ENCODE data around the gene LGALS7. TPM values are rescaled to one million over a fixed set of nuclear protein-coding genes. Genes with fewer than 3 reads are reported as not detected.

The LGALS7 gene
- total RNA-seq, 1 donor from 2014 or later, result not detected

- ChIA-PET POLR2A (interaction anchor here (1.5 kb wide), 1 partner anchor 162 kb away, joined by 3 read pairs; the partner anchor contains the start of genes NFKBIB and SIRT2), CTCF (no interaction called here)
- Mint-ChIP-seq H3K36me3 (ENCODE audit: low read depth) (no peaks in the 10 kb centered on the region), H3K9me3 (no peaks in the 10 kb centered on the region), H3K27ac (peak overlapping the region; percentile 50), H3K27me3 (no peaks in the 10 kb centered on the region), H3K4me1 (peaks cover 35% of the 10 kb centered on the region), H3K4me3 (peak overlapping the region; percentile 66)
- no peak for ATAC-seq (ENCODE audit: low read depth)
- intact Hi-C loops (cut with micrococcal nuclease), result loop anchor here (2.0 to 10.0 kb wide), 5 partner anchors 31 to 193 kb away; partner anchors contain the start of genes ACTN4 and ECH1
- TF ChIP-seq CTCF (IDR thresholded peaks at IDR 0.05), result no peak
- DNase-seq, result no peak
These were observed 35.2 kb downstream of the LGALS7 start for GRCh38 chr19:38737921-38738737.

GRCh38 chr19:38737281-38737865, 35.9 kb downstream of the LGALS7 start:
- no peak for TF ChIP-seq CTCF (IDR thresholded peaks at IDR 0.05)
- Mint-ChIP-seq H3K4me1 (peaks cover 38% of the 10 kb centered on the region), H3K4me3 (peak overlapping the region; percentile 66), H3K36me3 (ENCODE audit: low read depth) (peaks cover 1% of the 10 kb centered on the region), H3K27me3 (no peaks in the 10 kb centered on the region), H3K9me3 (no peaks in the 10 kb centered on the region), H3K27ac (peak overlapping the region; percentile 50)
- CTCF ChIA-PET, result no interaction called here
- POLR2A ChIA-PET, result interaction anchor here (0.6 to 4.1 kb wide), 7 partner anchors 33 to 708 kb away, joined by 3 to 17 read pairs (median 3); partner anchors contain the start of genes HNRNPL, NFKBIB, SIRT2 and SUPT5H
- ATAC-seq (ENCODE audit: low read depth) (no peak), DNase-seq (no peak)
- intact Hi-C loops (cut with micrococcal nuclease), result loop anchor here (2.0 to 10.0 kb wide), 5 partner anchors 31 to 193 kb away; partner anchors contain the start of genes ACTN4 and ECH1

GRCh38 chr19:38736413-38737280, 36.7 kb downstream of the LGALS7 start:
- POLR2A ChIA-PET, result interaction anchor here (0.6 to 4.1 kb wide), 7 partner anchors 33 to 709 kb away, joined by 3 to 17 read pairs (median 3); partner anchors contain the start of genes HNRNPL, NFKBIB, SIRT2 and SUPT5H
- Mint-ChIP-seq H3K27ac (peak overlapping the region; percentile 12), H3K36me3 (ENCODE audit: low read depth) (peaks cover 3% of the 10 kb centered on the region), H3K27me3 (no peaks in the 10 kb centered on the region), H3K9me3 (no peaks in the 10 kb centered on the region), H3K4me1 (peaks cover 38% of the 10 kb centered on the region), H3K4me3 (peak overlapping the region; percentile 71)
- ATAC-seq (ENCODE audit: low read depth) (peak; percentile 60), DNase-seq (peak; percentile 64)
- no peak for TF ChIP-seq CTCF (IDR thresholded peaks at IDR 0.05)
- CTCF ChIA-PET, result no interaction called here
- intact Hi-C loops (cut with micrococcal nuclease), result loop anchor here (1.0 to 10.0 kb wide), 6 partner anchors 32 to 362 kb away; partner anchors contain the start of genes ACTN4, ECH1 and PSMD8

- H3K36me3 Mint-ChIP-seq (ENCODE audit: low read depth), result peaks cover 4% of the 10 kb centered on the region
- TF ChIP-seq CTCF (IDR thresholded peaks at IDR 0.05), result no peak
- peak overlapping the region; percentile 56 for H3K27ac Mint-ChIP-seq
- CTCF ChIA-PET, result no interaction called here
- H3K27me3 Mint-ChIP-seq, result no peaks in the 10 kb centered on the region
- peak overlapping the region; percentile 72 for H3K4me3 Mint-ChIP-seq
- peak; percentile 57 for DNase-seq
- peaks cover 38% of the 10 kb centered on the region for H3K4me1 Mint-ChIP-seq
- ATAC-seq (ENCODE audit: low read depth), result peak; percentile 43
- intact Hi-C loops (cut with micrococcal nuclease), result loop anchor here (1.0 to 10.0 kb wide), 6 partner anchors 33 to 362 kb away; partner anchors contain the start of genes ACTN4, ECH1 and PSMD8
- no peaks in the 10 kb centered on the region for H3K9me3 Mint-ChIP-seq
- POLR2A ChIA-PET, result interaction anchor here (0.6 to 4.1 kb wide), 4 partner anchors 34 to 710 kb away, joined by 3 to 28 read pairs (median 10); partner anchors contain the start of genes HNRNPL and SUPT5H
These were observed 37.3 kb downstream of the LGALS7 start for GRCh38 chr19:38736036-38736412.

All from activated B cell treated with CpG ODN at 0.5 μM for 24 hours (primary cell).